HUES48 (cell line): ENCODE results near the gene ATP6V1A.
"Not testable (repeated sequence)": the region's sequence is repeated elsewhere in the genome, so short reads cannot be mapped to it uniquely, and the experiment has no call there.

Experiments
- H3K27ac ChIP-seq: one replicate; pipeline ENCODE4 v1.7.0; 2013; ENCODE audit warnings: low read depth, low read length, inconsistent platforms
- H3K27me3 ChIP-seq: 2 replicates; pipeline ENCODE4 v1.6.1; 2013; ENCODE audit warnings: mild to moderate bottlenecking, low read length; ENCODE audit not compliant: control insufficient read depth, insufficient read depth
- H3K36me3 ChIP-seq: 2 replicates; pipeline ENCODE4 v1.6.1; 2013; ENCODE audit warnings: low read length; ENCODE audit not compliant: control insufficient read depth, insufficient read depth
- H3K4me1 ChIP-seq: 2 replicates; pipeline ENCODE4 v1.6.1; 2013; ENCODE audit warnings: mild to moderate bottlenecking, low read length; ENCODE audit not compliant: control insufficient read depth, insufficient read depth
- H3K4me3 ChIP-seq: 2 replicates; pipeline ENCODE4 v1.5.1; 2013; ENCODE audit warnings: mild to moderate bottlenecking, low read depth, low read length
- H3K9ac ChIP-seq: 2 replicates; pipeline ENCODE4 v1.6.1; 2013; ENCODE audit warnings: mild to moderate bottlenecking, low read depth, low read length, moderate library complexity
- H3K9me3 ChIP-seq: 2 replicates; pipeline ENCODE4 v1.6.1; 2013; ENCODE audit warnings: low read length; ENCODE audit not compliant: control insufficient read depth, insufficient read depth

Gene ATP6V1A

DNA sequence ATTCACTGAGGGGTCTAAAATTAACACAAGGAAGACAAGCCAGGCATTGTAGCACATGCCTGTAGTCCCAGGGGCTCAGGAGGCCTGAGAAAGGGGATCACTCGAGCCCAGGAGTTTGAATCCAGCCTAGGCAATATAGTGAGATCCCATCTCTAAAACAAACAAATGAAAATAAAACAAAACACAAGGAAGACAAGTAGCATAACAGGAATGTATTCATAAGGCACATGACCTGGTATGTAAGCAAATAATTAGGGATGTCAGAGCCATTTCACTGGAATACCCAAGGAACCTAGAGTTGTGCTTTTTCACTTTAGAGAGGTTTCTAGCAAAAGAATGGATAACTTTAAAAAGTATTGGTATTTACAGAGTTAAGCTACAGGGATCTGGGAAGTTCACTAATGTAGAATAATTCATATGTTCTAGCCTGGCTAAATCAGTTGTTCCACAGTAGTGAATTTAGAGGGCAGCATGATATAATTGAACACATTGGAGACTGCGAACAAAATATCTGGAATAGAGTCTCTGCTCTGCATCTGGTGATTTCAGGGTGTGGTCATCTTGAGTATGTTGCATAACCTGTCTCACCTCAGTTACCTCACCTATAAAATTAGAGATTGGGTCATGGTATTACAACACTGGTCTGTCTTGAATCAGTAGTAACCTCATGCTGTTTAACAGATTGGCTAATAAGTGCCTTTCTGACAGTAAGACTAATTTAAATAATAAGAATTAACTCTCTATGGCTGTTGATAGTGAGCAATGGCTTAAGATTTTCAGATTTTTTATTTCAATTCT, 101.0 kb downstream of the ATP6V1A start:
- Histone ChIP-seq H3K9ac (no peak overlapping the region), H3K27me3 (no peaks in the 10 kb centered on the region), H3K36me3 (no peaks in the 10 kb centered on the region), H3K27ac (no peak overlapping the region), H3K9me3 (no peaks in the 10 kb centered on the region), H3K4me1 (no peaks in the 10 kb centered on the region), H3K4me3 (no peak overlapping the region)

DNA sequence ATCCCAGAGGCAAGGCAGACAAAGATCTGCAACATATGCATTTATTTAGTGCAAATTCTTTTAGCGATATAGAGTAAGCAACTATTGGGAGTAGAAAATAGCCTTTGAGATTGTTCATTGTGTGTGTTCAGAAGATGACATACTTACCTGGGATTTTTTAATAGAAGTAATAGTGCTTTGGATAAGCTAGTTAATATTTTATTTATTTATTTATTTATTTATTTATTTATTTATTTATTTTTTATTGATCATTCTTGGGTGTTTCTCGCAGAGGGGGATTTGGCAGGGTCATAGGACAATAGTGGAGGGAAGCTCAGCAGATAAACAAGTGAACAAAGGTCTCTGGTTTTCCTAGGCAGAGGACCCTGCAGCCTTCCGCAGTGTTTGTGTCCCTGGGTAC, 102.2 kb downstream of the ATP6V1A start:
- H3K27me3 ChIP-seq, H3K27ac ChIP-seq, H3K4me3 ChIP-seq, H3K36me3 ChIP-seq, H3K9me3 ChIP-seq, H3K4me1 ChIP-seq, H3K9ac ChIP-seq: not testable (repeated sequence)

DNA sequence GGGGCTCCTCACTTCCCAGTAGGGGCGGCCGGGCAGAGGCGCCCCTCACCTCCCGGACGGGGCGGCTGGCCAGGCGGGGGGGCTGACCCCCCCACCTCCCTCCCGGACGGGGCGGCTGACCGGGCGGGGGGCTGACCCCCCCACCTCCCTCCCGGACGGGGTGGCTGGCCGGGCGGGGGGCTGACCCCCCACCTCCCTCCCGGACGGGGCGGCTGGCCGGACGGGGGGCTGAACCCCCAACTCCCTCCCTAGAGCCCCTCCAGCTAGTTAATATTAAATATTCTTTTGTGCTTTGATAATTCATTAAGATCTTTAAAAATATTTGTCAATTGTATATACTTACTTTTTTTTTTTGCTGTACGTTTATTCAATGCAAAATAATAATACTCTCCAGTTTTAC, 103.0 kb downstream of the ATP6V1A start:
- H3K27me3 ChIP-seq, H3K9me3 ChIP-seq: not testable (repeated sequence)

DNA sequence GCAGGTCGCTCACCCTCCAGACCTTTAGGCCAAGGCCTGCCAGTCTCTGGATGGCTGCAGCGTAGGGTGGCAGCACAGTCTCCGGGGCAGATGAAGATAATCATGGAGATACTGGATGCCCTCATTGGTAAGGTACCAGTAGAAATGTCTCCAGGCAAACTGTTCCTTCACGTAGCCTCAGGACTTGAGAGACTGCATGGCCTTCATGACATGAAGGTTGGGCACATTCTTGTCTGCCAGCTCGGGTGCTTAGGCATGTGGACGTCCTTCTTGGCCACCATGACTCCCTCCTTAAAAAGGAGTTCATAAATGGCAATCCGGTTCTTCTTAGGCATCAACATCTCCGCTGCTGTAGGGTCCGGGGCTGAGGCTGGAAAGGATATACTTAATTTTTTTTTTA, 103.6 kb downstream of the ATP6V1A start:
- not testable (repeated sequence) for H3K9ac ChIP-seq, H3K4me1 ChIP-seq, H3K9me3 ChIP-seq, H3K4me3 ChIP-seq, H3K27me3 ChIP-seq, H3K27ac ChIP-seq, H3K36me3 ChIP-seq

More for the DNA sequence above, 103.0 kb downstream of the ATP6V1A start:
- not testable (repeated sequence) for H3K27ac ChIP-seq, H3K4me3 ChIP-seq, H3K9ac ChIP-seq, H3K4me1 ChIP-seq, H3K36me3 ChIP-seq

DNA sequence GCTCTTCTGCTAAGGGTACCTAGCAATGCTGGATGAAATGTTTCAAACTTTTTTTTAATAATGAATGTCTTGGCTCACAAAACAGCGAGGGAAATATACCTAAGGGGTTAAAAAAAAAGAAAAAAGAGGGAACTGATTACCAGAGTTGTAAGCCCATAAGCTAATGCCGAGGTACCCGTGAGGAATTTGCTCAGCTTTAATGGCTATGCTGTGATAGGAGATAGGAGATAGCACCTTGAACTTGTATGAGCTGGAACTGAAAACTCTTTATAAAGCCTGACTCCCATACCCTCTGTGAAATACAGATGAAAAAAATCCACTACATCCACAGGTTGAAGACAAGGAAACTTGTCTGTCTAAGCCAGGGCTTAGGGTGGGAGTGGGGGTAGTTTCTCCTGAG, 105.7 kb downstream of the ATP6V1A start:
- Histone ChIP-seq H3K4me1 (no peaks in the 10 kb centered on the region), H3K27ac (no peak overlapping the region), H3K9ac (no peak overlapping the region), H3K36me3 (no peaks in the 10 kb centered on the region), H3K4me3 (no peak overlapping the region), H3K9me3 (no peaks in the 10 kb centered on the region), H3K27me3 (no peaks in the 10 kb centered on the region)
